Stimulated activated naive CD8-positive, alpha-beta T cell treated with anti-CD3 and anti-CD28 coated beads, Interleukin-15, amount 100 ng/mL, for 72 hours (primary cell): ENCODE data around the gene PDE6B.
A peak's percentile ranks its signal among the peaks of the same experiment; 100 is the strongest.

ENCODE experiments used
- ATAC-seq: fragments of 150-1000 bp; cut with Tn5 transposase; 2 replicates; pipeline ENCODE4 v1.10.0; 2021; ENCODE audit warnings: mild to moderate bottlenecking, moderate library complexity
- DNase-seq, 2 donors: peaks; one replicate each; pipeline ENCODE4 v3.0.0; 2021 to 2022
- H3K27ac Mint-ChIP-seq, 2 donors: one replicate each; pipeline ENCODE4 v1.8.0; 2022; ENCODE audit warnings: mild to moderate bottlenecking in 2 of 2, mixed read lengths in 2 of 2, moderate library complexity in 2 of 2
- H3K27me3 Mint-ChIP-seq: one replicate; pipeline ENCODE4 v1.8.0; 2022; ENCODE audit warnings: mixed read lengths
- H3K4me1 Mint-ChIP-seq: one replicate; pipeline ENCODE4 v1.8.0; 2022; ENCODE audit warnings: mild to moderate bottlenecking, mixed read lengths
- H3K4me3 Mint-ChIP-seq, 2 donors: one replicate each; pipeline ENCODE4 v1.8.0; 2022; ENCODE audit warnings: mild to moderate bottlenecking in 2 of 2, mixed read lengths in 2 of 2, moderate library complexity in 1 of 2
- H3K9me3 Mint-ChIP-seq, 2 donors: one replicate each; pipeline ENCODE4 v1.8.0; 2022; ENCODE audit warnings: mixed read lengths in 2 of 2

Gene PDE6B

DNA sequence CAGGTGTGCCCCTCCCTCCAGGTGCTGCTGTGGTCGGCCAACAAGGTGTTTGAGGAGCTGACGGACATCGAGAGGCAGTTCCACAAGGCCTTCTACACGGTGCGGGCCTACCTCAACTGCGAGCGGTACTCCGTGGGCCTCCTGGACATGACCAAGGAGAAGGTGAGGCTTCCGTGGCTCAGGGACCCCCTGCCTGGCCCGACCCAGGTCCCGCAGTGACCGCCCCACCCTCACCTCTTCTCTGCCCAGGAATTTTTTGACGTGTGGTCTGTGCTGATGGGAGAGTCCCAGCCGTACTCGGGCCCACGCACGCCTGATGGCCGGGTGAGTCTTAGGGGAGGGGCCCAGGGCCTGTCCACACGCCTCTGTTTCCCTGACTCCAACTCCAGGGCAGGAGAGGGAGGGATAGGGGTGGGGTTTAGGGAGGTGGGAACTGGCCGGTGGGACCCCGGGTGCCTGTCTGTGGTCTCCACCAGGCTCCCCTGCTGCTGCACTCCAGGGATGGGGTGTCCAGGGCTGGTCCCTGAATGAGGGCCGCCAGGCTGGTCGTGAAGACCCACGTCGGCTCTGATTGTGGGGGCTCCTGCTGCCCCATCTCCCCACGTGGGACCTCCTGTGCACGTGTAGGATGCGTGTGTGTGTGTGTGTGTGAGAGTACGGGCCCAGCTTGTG lies 28.6 kb downstream of the PDE6B start:
- DNase-seq (no peak), ATAC-seq (no peak)
- Mint-ChIP-seq H3K27me3 (peaks cover 38% of the 10 kb centered on the region), H3K4me3 (no peak overlapping the region), H3K9me3 (no peaks in the 10 kb centered on the region), H3K27ac (no peak overlapping the region), H3K4me1 (no peaks in the 10 kb centered on the region)

DNA sequence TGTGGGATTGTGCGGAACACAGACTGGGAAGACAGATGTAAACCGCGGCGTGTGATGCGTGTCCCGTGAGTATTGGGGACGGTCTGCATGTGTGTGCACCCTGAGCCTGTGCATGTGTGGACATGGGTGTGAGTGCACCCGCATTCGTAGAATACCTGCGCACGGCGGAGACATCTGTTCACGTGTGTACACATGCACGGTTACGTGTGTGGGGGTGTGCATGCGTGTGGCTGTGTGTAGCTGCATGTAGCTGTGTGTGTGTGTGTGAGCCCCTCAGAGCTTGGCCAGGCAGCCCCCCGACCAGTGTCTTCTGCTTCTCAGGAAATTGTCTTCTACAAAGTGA lies 29.1 kb downstream of the PDE6B start:
- Mint-ChIP-seq H3K27ac (no peak overlapping the region), H3K4me3 (no peak overlapping the region), H3K9me3 (no peaks in the 10 kb centered on the region), H3K4me1 (no peaks in the 10 kb centered on the region), H3K27me3 (peaks cover 33% of the 10 kb centered on the region)
- no peak for DNase-seq
- no peak for ATAC-seq

DNA sequence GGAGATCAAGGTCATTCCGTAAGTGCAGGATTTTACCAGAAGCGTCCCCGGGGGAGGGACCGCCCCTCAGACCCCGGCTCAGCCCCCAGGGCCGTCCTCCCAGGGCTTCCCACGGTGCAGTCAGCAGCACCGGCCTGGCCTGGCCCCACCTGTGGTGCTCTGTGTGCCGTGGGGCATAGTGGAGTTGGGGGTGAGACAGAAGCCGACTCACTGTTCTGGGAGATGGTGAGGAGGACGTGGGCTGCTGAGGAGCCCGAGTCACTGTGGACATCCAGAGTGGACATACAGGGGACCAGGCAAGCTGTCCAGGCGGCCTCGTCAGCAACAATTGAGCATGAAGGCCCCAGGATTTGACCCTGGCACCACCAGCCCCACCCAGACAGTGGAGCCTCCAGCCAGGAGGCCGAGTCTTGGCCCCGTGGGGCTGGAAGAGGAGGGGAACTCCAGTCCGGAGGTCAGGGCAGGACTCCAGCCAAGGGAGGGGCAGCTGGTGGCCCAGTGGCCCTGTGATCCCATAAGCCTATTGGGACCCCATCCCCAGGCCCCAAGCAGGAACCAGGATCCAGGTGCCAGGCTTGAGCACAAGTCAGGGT lies 29.6 kb downstream of the PDE6B start:
- H3K4me1 Mint-ChIP-seq: no peaks in the 10 kb centered on the region
- H3K27me3 Mint-ChIP-seq: peaks cover 31% of the 10 kb centered on the region
- ATAC-seq (no peak), DNase-seq (no peak)
- no peak overlapping the region for H3K27ac Mint-ChIP-seq
- no peaks in the 10 kb centered on the region for H3K9me3 Mint-ChIP-seq
- H3K4me3 Mint-ChIP-seq: no peak overlapping the region

DNA sequence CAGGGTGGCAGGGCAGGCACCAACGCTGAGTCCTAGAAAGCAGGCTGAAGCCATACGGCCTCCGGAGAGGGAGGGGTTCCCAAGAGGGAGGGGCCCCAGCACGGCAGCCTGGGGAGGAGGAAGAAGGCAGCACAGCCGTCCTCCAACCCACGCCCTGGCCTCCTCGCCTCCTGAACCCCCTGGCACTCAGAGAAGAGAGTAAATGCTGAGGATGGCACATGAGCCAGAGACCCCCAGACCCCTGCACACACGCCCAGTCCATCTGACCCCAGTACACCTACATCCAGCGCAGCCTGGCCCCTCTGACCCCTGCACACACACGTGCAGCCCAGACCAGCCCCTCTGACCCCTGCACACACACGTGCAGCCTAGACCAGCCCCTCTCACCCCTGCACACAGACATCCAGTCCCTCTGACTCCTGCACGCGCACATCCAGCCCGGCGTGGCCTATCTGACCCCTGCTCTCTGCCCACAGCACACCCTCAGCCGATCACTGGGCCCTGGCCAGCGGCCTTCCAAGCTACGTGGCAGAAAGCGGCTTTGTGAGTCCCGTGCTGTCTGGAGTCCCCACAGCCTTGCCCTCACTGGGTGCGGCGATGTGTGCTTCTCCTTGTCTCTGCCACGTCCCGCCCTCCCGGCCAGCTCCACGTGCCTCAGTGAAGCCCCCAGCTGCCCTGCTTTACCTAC lies 30.2 kb downstream of the PDE6B start:
- H3K4me3 Mint-ChIP-seq: no peak overlapping the region
- DNase-seq (no peak), ATAC-seq (no peak)
- H3K27ac Mint-ChIP-seq: peak overlapping the region; percentile 72 to 82
- H3K27me3 Mint-ChIP-seq: peaks cover 24% of the 10 kb centered on the region
- no peaks in the 10 kb centered on the region for H3K9me3 Mint-ChIP-seq
- H3K4me1 Mint-ChIP-seq: no peaks in the 10 kb centered on the region

- no peak overlapping the region for H3K27ac Mint-ChIP-seq
- peaks cover under 1% of the 10 kb centered on the region for H3K4me1 Mint-ChIP-seq
- H3K27me3 Mint-ChIP-seq: peaks cover 13% of the 10 kb centered on the region
- no peaks in the 10 kb centered on the region for H3K9me3 Mint-ChIP-seq
- ATAC-seq: peak; percentile 9
- no peak overlapping the region for H3K4me3 Mint-ChIP-seq
- no peak for DNase-seq
Observed at GRCh38 chr4:656436-657337, 31.3 kb downstream of the PDE6B start.

DNA sequence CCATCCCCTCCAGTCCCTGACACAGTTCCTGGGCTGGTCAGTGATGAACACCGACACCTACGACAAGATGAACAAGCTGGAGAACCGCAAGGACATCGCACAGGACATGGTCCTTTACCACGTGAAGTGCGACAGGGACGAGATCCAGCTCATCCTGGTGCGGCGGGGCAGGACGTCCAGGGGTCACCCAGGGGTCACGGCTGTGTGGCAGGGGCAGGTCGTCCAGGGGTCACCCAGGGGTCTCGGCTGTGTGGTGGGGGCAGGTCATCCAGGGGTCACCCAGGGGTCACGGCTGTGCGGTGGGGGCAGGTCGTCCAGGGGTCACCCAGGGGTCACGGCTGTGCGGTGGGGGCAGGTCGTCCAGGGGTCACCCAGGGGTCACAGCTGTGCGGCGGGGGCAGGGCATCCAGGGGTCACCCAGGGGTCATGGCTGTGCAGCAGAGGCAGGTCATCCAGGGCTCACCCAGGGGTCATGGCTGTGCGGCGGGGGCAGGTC lies 32.0 kb downstream of the PDE6B start:
- ATAC-seq: no peak
- H3K4me1 Mint-ChIP-seq: peaks cover 7% of the 10 kb centered on the region
- H3K27me3 Mint-ChIP-seq: peaks cover 8% of the 10 kb centered on the region
- H3K4me3 Mint-ChIP-seq: no peak overlapping the region
- DNase-seq: no peak
- no peaks in the 10 kb centered on the region for H3K9me3 Mint-ChIP-seq
- no peak overlapping the region for H3K27ac Mint-ChIP-seq

DNA sequence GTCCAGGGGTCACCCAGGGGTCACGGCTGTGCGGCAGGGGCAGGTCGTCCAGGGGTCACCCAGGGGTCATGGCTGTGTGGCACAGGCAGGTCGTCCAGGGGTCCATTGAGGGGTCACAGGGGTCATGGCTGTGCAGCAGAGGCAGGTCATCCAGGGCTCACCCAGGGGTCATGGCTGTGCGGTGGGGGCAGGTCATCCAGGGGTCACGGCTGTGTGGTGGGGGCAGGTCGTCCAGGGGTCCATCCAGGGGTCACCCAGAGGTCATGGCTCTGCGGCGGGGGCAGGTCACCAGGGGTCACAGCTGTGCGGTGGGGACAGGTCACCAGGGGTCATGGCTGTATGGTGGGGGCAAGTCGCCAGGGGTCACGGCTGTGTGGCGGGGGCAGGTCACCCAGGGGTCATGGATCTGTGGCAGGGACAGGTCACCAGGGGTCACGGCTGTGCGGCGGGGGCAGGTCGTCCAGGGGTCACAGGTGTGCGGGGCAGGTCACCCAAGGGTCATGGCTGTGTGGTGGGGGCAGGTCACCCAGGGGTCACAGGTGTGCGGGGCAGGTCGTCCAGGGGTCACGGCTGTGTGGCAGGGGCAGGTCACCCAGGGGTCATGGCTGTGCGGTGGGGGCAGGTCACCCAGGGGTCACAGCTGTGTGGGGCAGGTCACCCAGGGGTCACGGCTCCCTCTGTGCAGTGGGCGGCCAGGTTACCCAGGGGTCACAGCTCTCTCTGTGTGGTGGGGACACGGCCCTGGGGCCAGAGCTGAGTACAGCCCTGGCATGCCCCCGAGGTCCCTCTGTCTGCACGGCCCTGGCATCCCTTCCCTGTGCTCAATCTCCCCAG lies 32.7 kb downstream of the PDE6B start:
- ATAC-seq (peak; percentile 35), DNase-seq (no peak)
- Mint-ChIP-seq H3K4me1 (peaks cover 14% of the 10 kb centered on the region), H3K27ac (no peak overlapping the region), H3K4me3 (no peak overlapping the region), H3K27me3 (peaks cover 3% of the 10 kb centered on the region), H3K9me3 (no peaks in the 10 kb centered on the region)

DNA sequence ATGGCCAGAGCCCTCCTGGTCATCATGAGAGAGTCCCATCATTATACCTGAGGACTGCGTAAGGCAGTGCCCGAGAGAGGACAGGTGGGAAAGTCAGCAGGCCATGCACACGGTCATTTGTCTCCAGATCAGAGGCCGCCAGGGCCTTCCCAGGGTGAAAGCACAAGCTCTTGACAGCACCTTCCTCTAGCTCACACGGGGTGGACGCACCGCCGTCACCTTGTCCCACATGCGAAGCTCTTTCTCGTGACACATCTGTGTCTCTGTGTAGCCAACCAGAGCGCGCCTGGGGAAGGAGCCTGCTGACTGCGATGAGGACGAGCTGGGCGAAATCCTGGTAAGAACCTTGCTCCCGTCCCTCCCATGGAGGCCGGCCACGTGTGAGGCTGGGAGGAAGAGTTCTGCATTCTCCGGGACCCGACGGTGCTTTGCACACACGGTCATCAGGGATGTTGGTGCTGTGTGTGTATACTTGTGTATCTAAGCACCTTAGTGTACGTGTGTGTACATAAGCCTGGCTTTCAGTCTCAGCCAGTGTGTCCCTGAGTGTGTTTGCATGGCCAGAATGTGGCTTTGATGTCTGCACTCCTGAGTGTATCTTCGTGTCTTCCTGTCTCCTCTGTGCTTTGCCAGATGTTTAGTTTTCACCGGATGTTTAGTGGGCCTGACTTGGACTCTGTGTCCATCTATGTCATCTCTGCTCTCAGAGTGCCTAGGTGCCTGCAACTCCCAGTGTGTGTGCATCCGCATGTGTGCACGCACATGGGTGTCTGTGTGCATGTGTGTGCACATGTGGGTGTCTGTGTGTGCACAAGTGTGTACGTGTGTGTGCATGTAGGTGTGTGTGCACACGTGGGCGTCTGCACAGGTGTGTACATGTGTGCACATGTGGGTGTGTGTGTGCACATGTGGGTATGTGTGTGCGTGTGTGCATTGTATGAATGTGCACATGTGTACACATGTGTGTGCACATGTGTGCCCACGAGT lies 33.6 kb downstream of the PDE6B start:
- H3K27ac Mint-ChIP-seq: no peak overlapping the region
- no peaks in the 10 kb centered on the region for H3K27me3 Mint-ChIP-seq
- no peak for DNase-seq
- H3K4me3 Mint-ChIP-seq: no peak overlapping the region
- ATAC-seq: no peak
- peaks cover 18% of the 10 kb centered on the region for H3K4me1 Mint-ChIP-seq
- H3K9me3 Mint-ChIP-seq: no peaks in the 10 kb centered on the region

DNA sequence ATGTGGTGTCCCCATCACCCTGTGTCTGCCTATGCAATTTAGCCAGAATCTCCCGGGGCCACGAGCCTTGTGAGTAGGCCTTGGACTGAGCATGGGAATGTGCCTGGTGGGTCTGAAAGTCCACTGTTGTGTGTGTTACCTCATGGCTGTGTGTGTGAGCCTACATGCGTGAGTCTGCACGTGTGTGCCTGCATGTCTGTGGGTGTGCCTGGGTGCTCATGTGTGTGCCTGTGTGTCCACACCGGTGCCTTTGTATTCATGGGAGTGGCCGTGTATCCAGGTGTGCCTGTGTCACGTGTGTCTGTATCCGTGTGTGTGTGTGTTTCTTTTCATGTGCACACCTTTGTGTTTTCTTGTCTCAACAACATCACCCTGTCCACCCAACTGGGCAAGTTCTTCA lies 34.5 kb downstream of the PDE6B start:
- Mint-ChIP-seq H3K27ac (no peak overlapping the region), H3K27me3 (no peaks in the 10 kb centered on the region), H3K4me1 (peaks cover 26% of the 10 kb centered on the region), H3K9me3 (no peaks in the 10 kb centered on the region), H3K4me3 (no peak overlapping the region)
- DNase-seq (no peak), ATAC-seq (no peak)

DNA sequence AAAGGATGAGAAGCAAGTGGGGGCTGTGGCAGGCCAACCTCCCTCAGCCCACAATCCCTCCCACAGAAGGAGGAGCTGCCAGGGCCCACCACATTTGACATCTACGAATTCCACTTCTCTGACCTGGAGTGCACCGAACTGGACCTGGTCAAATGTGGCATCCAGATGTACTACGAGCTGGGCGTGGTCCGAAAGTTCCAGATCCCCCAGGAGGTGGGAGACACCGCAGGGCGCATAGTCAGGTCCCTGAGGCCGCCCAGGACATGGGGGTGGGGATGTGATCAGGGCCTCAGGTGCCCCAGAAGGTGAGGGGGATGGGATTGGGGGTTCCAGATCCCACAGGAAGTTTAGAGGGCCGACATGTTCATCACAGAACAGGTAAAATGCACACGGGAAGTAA lies 35.0 kb downstream of the PDE6B start:
- ATAC-seq: no peak

DNA sequence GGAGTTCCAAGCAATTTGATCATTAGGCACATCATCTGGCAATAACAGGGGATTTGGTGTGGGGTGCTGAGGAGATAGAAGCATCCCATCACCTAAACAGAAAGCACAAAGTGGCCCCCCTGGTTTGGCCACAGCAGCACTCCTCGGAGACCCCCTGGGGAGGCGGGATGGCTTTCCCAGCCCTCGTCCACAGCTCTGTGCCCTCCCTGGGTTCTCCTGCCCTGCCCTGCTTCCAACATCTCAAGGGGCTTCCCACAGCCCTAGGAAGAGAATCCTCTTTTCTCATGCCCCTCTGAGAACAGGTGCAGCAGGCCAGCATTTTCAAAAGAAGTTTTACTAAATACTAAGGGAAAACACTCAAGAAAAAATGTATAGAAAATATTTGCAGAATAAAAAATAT lies 35.9 kb downstream of the PDE6B start:
- H3K27me3 Mint-ChIP-seq: no peaks in the 10 kb centered on the region
- no peak overlapping the region for H3K27ac Mint-ChIP-seq
- no peak for ATAC-seq
- no peak for DNase-seq
- no peaks in the 10 kb centered on the region for H3K9me3 Mint-ChIP-seq
- no peak overlapping the region for H3K4me3 Mint-ChIP-seq
- H3K4me1 Mint-ChIP-seq: peaks cover 35% of the 10 kb centered on the region

More for the DNA sequence above, 35.0 kb downstream of the PDE6B start:
- H3K4me1 Mint-ChIP-seq: peaks cover 32% of the 10 kb centered on the region
- no peak overlapping the region for H3K27ac Mint-ChIP-seq
- DNase-seq: no peak
- no peak overlapping the region for H3K4me3 Mint-ChIP-seq
- H3K27me3 Mint-ChIP-seq: no peaks in the 10 kb centered on the region
- H3K9me3 Mint-ChIP-seq: no peaks in the 10 kb centered on the region

- DNase-seq: no peak
- no peaks in the 10 kb centered on the region for H3K9me3 Mint-ChIP-seq
Observed at GRCh38 chr4:661881-662761, 36.7 kb downstream of the PDE6B start.

GRCh38 chr4:663046-663437 lies 37.7 kb downstream of the PDE6B start:
- Mint-ChIP-seq H3K27ac (peak overlapping the region; percentile 85 to 97), H3K9me3 (no peaks in the 10 kb centered on the region), H3K4me1 (peaks cover 35% of the 10 kb centered on the region), H3K27me3 (no peaks in the 10 kb centered on the region), H3K4me3 (peak overlapping the region; percentile 91 to 93)
- DNase-seq: no peak
- ATAC-seq: peak; percentile 2

More at GRCh38 chr4:661881-662761, 36.7 kb downstream of the PDE6B start:
- Mint-ChIP-seq H3K4me1 (peaks cover 35% of the 10 kb centered on the region), H3K27ac (peak overlapping the region in 1 of 2 donors; percentile 19), H3K4me3 (peak overlapping the region; percentile 91 to 93), H3K27me3 (no peaks in the 10 kb centered on the region)
- ATAC-seq: no peak
